IPS-18a (cell line): ENCODE data around the gene CABLES1.

Experiments
- H3K27ac ChIP-seq: one replicate; pipeline ENCODE4 v1.5.1; 2013; ENCODE audit warnings: low read length
- H3K27me3 ChIP-seq: one replicate; pipeline ENCODE4 v1.6.1; 2013; ENCODE audit warnings: mild to moderate bottlenecking, low read length; ENCODE audit not compliant: control insufficient read depth, insufficient read depth
- H3K36me3 ChIP-seq: one replicate; pipeline ENCODE4 v1.6.1; 2013; ENCODE audit warnings: low read depth, low read length; ENCODE audit not compliant: control insufficient read depth
- H3K4me1 ChIP-seq: one replicate; pipeline ENCODE4 v1.6.1; 2013; ENCODE audit warnings: low read depth, low read length; ENCODE audit not compliant: control insufficient read depth
- H3K4me3 ChIP-seq: one replicate; pipeline ENCODE4 v1.5.1; 2013; ENCODE audit warnings: low read length
- H3K9ac ChIP-seq: one replicate; pipeline ENCODE4 v1.6.1; 2013; ENCODE audit warnings: mild to moderate bottlenecking, low read length, moderate library complexity
- H3K9me3 ChIP-seq: one replicate; pipeline ENCODE4 v1.6.1; 2013; ENCODE audit warnings: low read depth, low read length; ENCODE audit not compliant: control insufficient read depth

CABLES1 gene

DNA sequence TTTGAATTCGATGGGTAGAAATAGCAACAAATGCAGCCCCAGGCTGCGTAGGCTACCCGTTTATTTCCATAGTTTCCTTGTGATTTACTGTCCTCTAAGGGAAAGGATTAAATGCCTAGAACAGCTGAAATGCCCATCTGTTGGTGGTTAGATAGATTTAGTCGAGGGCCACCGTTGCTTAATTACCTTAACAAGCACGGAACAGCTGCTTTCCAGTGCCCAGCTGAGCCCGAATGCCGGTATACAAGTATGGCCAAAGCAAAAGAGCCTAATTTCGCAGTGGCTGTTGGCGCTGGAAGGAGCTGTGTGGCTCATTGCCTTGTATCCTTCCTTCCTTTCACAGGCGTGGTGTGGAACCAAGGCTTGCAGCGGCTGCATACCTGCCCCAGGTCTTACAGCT, 109.1 kb downstream of the CABLES1 start:
- Histone ChIP-seq H3K36me3 (peaks cover 7% of the 10 kb centered on the region), H3K9ac (no peak overlapping the region), H3K4me3 (no peak overlapping the region), H3K27me3 (no peaks in the 10 kb centered on the region), H3K27ac (no peak overlapping the region), H3K9me3 (no peaks in the 10 kb centered on the region), H3K4me1 (peaks cover 5% of the 10 kb centered on the region)

GRCh38 chr18:23245461-23245860, 110.2 kb downstream of the CABLES1 start:
- Histone ChIP-seq H3K4me3 (no peak overlapping the region), H3K9ac (no peak overlapping the region), H3K9me3 (no peaks in the 10 kb centered on the region), H3K27ac (no peak overlapping the region), H3K27me3 (no peaks in the 10 kb centered on the region), H3K36me3 (peaks cover 7% of the 10 kb centered on the region), H3K4me1 (peaks cover 5% of the 10 kb centered on the region)

DNA sequence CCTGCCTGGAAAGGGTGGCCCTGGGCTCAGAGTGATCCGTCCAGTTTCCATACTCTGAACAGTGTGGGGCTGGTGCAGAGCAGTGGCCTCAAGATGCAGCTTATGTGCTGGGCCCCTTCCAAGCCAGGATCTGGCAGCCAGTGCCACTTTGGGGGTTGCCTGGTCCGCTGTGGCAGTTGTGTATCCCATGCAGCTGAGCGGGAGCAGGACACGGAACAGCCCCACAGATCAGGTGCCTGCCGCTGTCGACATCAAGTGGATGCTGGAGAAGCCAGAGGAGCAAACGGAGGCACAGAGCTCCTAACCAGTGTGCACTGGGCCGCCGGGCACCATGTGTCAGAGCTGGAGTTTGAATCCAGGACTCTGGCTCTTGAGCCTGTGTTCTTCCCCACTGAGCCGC, 112.0 kb downstream of the CABLES1 start:
- no peak overlapping the region for H3K27ac ChIP-seq
- peaks cover 7% of the 10 kb centered on the region for H3K36me3 ChIP-seq
- no peaks in the 10 kb centered on the region for H3K27me3 ChIP-seq
- no peak overlapping the region for H3K9ac ChIP-seq
- H3K4me1 ChIP-seq: peaks cover 5% of the 10 kb centered on the region
- no peak overlapping the region for H3K4me3 ChIP-seq
- no peaks in the 10 kb centered on the region for H3K9me3 ChIP-seq

- Histone ChIP-seq H3K9me3 (no peaks in the 10 kb centered on the region), H3K27me3 (no peaks in the 10 kb centered on the region), H3K9ac (no peak overlapping the region), H3K4me3 (no peak overlapping the region), H3K36me3 (peaks cover 10% of the 10 kb centered on the region), H3K27ac (no peak overlapping the region), H3K4me1 (peaks cover 5% of the 10 kb centered on the region)
Measured at GRCh38 chr18:23247896-23248295, 112.6 kb downstream of the CABLES1 start.

DNA sequence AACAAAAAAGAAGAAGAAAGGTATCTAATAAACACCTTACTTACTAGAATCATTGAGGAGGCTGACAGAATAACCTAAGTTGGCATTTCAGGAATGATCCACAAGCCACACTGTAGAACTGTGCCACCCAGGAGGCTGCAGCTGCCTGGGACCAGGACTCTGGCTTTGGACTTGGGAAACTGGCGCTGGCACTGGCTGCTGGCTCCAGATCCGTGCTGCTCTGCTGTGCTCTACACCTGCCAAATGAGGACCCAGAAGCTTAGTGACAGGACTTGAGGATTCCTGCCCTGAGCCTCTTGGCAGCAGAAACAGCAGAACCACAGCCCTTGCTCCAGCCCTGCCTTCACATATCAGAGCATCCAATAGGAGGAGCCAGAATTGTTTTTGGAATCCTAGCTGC, 113.5 kb downstream of the CABLES1 start:
- Histone ChIP-seq H3K4me3 (no peak overlapping the region), H3K9ac (no peak overlapping the region), H3K27ac (no peak overlapping the region), H3K36me3 (peaks cover 13% of the 10 kb centered on the region), H3K4me1 (peaks cover 5% of the 10 kb centered on the region), H3K27me3 (no peaks in the 10 kb centered on the region), H3K9me3 (no peaks in the 10 kb centered on the region)

DNA sequence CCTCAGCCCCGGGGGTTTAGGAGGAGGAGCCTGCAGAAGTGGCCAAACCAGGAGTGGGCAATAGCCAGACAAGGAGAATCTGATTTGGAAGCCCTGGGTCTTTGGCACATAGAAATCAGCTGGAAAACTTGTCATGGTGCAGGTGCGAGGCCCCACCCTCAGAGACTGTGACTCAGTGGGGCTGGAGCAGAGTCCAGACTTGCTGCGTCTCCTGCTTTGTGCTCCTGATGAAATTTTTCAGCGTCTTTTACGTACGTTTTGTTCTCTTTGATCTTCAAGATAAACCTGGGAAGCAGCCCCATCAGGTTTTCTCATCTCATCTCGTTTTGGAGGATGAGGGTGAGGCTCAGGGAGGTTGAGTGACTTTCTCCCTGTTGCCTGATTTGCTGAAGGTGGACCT, 114.1 kb downstream of the CABLES1 start:
- no peak overlapping the region for H3K27ac ChIP-seq
- H3K36me3 ChIP-seq: peaks cover 18% of the 10 kb centered on the region
- peaks cover 4% of the 10 kb centered on the region for H3K4me1 ChIP-seq
- no peaks in the 10 kb centered on the region for H3K27me3 ChIP-seq
- no peak overlapping the region for H3K4me3 ChIP-seq
- no peaks in the 10 kb centered on the region for H3K9me3 ChIP-seq
- no peak overlapping the region for H3K9ac ChIP-seq

DNA sequence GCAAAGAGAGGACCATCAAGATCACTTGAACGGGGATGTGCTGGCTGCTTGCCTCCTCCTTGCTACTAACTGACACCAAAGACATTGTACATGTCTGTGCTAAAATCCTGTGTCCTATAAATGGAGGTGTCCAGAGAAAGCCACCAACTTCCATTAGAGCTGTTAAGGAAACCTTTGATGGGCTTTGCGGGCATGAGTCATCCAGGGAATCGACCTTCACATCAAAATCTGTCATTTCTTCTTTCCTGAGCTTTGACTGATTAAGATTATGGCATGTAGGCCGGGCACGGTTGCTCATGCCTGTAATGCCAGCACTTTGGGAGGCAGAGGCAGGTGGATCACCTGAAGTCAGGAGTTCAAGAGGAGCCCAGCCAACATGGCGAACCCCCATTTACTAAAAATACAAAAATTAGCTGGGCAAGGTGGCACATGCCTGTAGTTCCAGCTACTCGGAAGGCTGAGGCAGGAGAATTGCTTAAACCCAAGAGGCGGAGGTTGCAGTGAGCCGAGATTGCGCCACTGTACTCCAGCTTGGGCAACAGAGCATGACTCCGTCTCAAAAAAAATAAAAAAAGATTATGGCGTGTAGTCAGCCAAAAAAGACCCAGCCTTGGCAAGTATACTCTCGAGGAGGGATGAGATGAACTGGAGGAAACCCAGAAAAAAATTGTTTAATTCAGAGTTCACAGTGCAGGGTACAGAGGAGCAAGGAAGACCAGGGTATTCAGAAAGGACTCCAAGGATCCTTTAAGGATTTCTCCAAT, 115.8 kb downstream of the CABLES1 start:
- H3K9me3 ChIP-seq: no peaks in the 10 kb centered on the region
- H3K36me3 ChIP-seq: peaks cover 27% of the 10 kb centered on the region
- H3K27ac ChIP-seq: no peak overlapping the region
- H3K9ac ChIP-seq: no peak overlapping the region
- H3K4me3 ChIP-seq: no peak overlapping the region
- no peaks in the 10 kb centered on the region for H3K27me3 ChIP-seq
- H3K4me1 ChIP-seq: no peaks in the 10 kb centered on the region

DNA sequence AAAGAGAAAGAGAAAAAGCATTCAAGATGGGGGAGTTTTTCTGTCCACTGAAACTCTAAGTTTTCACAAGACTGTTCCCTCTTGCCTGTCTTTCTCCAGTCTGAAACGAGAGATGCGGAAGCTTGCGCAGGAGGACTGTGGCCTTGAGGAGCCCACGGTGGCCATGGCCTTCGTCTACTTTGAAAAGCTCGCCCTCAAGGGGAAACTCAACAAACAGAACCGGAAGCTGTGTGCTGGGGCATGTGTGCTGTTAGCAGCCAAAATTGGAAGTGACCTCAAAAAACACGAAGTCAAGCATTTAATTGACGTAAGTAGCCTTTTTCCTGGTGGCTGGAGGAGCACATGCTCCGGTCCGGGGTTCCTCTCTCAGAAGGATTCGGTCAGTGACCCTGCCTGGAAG, 118.3 kb downstream of the CABLES1 start:
- H3K9me3 ChIP-seq: no peaks in the 10 kb centered on the region
- H3K27me3 ChIP-seq: no peaks in the 10 kb centered on the region
- peaks cover 41% of the 10 kb centered on the region for H3K36me3 ChIP-seq
- no peak overlapping the region for H3K9ac ChIP-seq
- H3K4me3 ChIP-seq: no peak overlapping the region
- peaks cover 3% of the 10 kb centered on the region for H3K4me1 ChIP-seq
- no peak overlapping the region for H3K27ac ChIP-seq

DNA sequence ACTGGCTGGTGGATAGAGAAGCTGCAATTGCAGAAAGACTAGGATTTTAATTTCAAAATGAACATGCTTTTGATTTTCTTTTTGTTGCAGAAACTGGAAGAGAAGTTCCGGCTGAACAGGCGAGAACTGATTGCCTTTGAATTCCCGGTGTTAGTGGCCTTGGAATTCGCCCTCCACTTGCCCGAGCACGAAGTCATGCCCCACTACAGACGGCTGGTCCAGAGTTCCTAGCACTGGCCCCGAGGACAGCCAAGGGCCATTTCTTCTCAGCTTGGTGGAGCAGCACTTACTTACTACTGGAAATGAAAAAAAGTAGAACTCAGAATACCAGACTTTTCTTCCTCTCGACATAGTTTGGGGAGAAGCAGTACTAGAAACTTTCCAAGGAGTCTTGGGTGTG, 121.9 kb downstream of the CABLES1 start:
- Histone ChIP-seq H3K27ac (no peak overlapping the region), H3K9ac (no peak overlapping the region), H3K4me1 (peaks cover 25% of the 10 kb centered on the region), H3K27me3 (no peaks in the 10 kb centered on the region), H3K9me3 (no peaks in the 10 kb centered on the region), H3K4me3 (no peak overlapping the region), H3K36me3 (peaks cover 41% of the 10 kb centered on the region)

- Histone ChIP-seq H3K27me3 (no peaks in the 10 kb centered on the region), H3K9me3 (no peaks in the 10 kb centered on the region), H3K4me3 (no peak overlapping the region), H3K27ac (no peak overlapping the region), H3K4me1 (peaks cover 25% of the 10 kb centered on the region), H3K9ac (no peak overlapping the region), H3K36me3 (peaks cover 38% of the 10 kb centered on the region)
Measured at GRCh38 chr18:23257686-23258565, 122.6 kb downstream of the CABLES1 start.

GRCh38 chr18:23258566-23259469, 123.5 kb downstream of the CABLES1 start:
- no peak overlapping the region for H3K27ac ChIP-seq
- no peaks in the 10 kb centered on the region for H3K9me3 ChIP-seq
- no peak overlapping the region for H3K4me3 ChIP-seq
- H3K27me3 ChIP-seq: no peaks in the 10 kb centered on the region
- H3K36me3 ChIP-seq: peaks cover 35% of the 10 kb centered on the region
- no peak overlapping the region for H3K9ac ChIP-seq
- peaks cover 25% of the 10 kb centered on the region for H3K4me1 ChIP-seq
